ENCODE data around the gene NRAP.

NRAP gene

GRCh38 chr10:113560071-113560470 lies 103.8 kb downstream of the NRAP start:
- H2AFZ ChIP-seq (ENCODE audit: low read length) = no peak overlapping the region
- H3K9ac ChIP-seq (ENCODE audit: low read depth, low read length, poor library complexity, severe bottlenecking) = no peak overlapping the region
- no peak overlapping the region for H3K4me3 ChIP-seq (ENCODE audit: low read length, poor library complexity, severe bottlenecking)
- TF ChIP-seq CTCF (conservative IDR thresholded peaks at IDR 0.05; ENCODE audit: low read length) (no peak), EZH2phosphoT487 (IDR thresholded peaks at IDR 0.05; ENCODE audit: borderline replicate concordance) (no peak)
- no peaks in the 10 kb centered on the region for H3K9me2 ChIP-seq (replicated peaks; ENCODE audit: low read depth, low read length)
- no peaks in the 10 kb centered on the region for H3K27me3 ChIP-seq (ENCODE audit: insufficient read depth, low read length, poor library complexity, severe bottlenecking)
- H3K4me2 ChIP-seq (ENCODE audit: low read depth, low read length, poor library complexity, severe bottlenecking) = no peak overlapping the region
- H3K36me3 ChIP-seq (ENCODE audit: insufficient read depth, low read length) = no peaks in the 10 kb centered on the region
- no peaks in the 10 kb centered on the region for H3F3A ChIP-seq (ENCODE audit: low read depth)
- no peaks in the 10 kb centered on the region for H3K9me3 ChIP-seq (ENCODE audit: insufficient read depth, low read depth, low read length)
- H4K20me1 ChIP-seq (ENCODE audit: insufficient read depth, low read length, poor library complexity, severe bottlenecking) = no peaks in the 10 kb centered on the region
- no peaks in the 10 kb centered on the region for H3K79me2 ChIP-seq (ENCODE audit: insufficient read depth, low read length)
- H3K4me1 ChIP-seq (ENCODE audit: insufficient read depth, low read length, poor library complexity, severe bottlenecking) = peaks cover 6% of the 10 kb centered on the region

GRCh38 chr10:113557903-113558321 lies 105.9 kb downstream of the NRAP start:
- Histone ChIP-seq H3K9ac (ENCODE audit: low read depth, low read length, poor library complexity, severe bottlenecking) (no peak overlapping the region), H3K4me3 (ENCODE audit: low read length, poor library complexity, severe bottlenecking) (no peak overlapping the region), H3K27me3 (ENCODE audit: insufficient read depth, low read length, poor library complexity, severe bottlenecking) (no peaks in the 10 kb centered on the region), H2AFZ (ENCODE audit: low read length) (no peak overlapping the region), H3K9me2 (replicated peaks; ENCODE audit: low read depth, low read length) (no peaks in the 10 kb centered on the region), H3K79me2 (ENCODE audit: insufficient read depth, low read length) (no peaks in the 10 kb centered on the region), H3K4me2 (ENCODE audit: low read depth, low read length, poor library complexity, severe bottlenecking) (no peak overlapping the region), H4K20me1 (ENCODE audit: insufficient read depth, low read length, poor library complexity, severe bottlenecking) (no peaks in the 10 kb centered on the region), H3F3A (ENCODE audit: low read depth) (no peaks in the 10 kb centered on the region), H3K36me3 (ENCODE audit: insufficient read depth, low read length) (no peaks in the 10 kb centered on the region), H3K4me1 (ENCODE audit: insufficient read depth, low read length, poor library complexity, severe bottlenecking) (peaks cover 1% of the 10 kb centered on the region), H3K9me3 (ENCODE audit: insufficient read depth, low read depth, low read length) (no peaks in the 10 kb centered on the region)
- no peak for TF ChIP-seq EZH2phosphoT487 (IDR thresholded peaks at IDR 0.05; ENCODE audit: borderline replicate concordance)
- TF ChIP-seq CTCF (conservative IDR thresholded peaks at IDR 0.05; ENCODE audit: low read length) = no peak

GRCh38 chr10:113557424-113557862 lies 106.4 kb downstream of the NRAP start:
- Histone ChIP-seq H2AFZ (ENCODE audit: low read length) (no peak overlapping the region), H4K20me1 (ENCODE audit: insufficient read depth, low read length, poor library complexity, severe bottlenecking) (no peaks in the 10 kb centered on the region), H3K9ac (ENCODE audit: low read depth, low read length, poor library complexity, severe bottlenecking) (no peak overlapping the region), H3K4me3 (ENCODE audit: low read length, poor library complexity, severe bottlenecking) (no peak overlapping the region), H3K27me3 (ENCODE audit: insufficient read depth, low read length, poor library complexity, severe bottlenecking) (no peaks in the 10 kb centered on the region), H3K9me2 (replicated peaks; ENCODE audit: low read depth, low read length) (no peaks in the 10 kb centered on the region), H3K79me2 (ENCODE audit: insufficient read depth, low read length) (no peaks in the 10 kb centered on the region), H3K9me3 (ENCODE audit: insufficient read depth, low read depth, low read length) (no peaks in the 10 kb centered on the region), H3K36me3 (ENCODE audit: insufficient read depth, low read length) (no peaks in the 10 kb centered on the region), H3K4me1 (ENCODE audit: insufficient read depth, low read length, poor library complexity, severe bottlenecking) (no peaks in the 10 kb centered on the region), H3K4me2 (ENCODE audit: low read depth, low read length, poor library complexity, severe bottlenecking) (no peak overlapping the region), H3F3A (ENCODE audit: low read depth) (no peaks in the 10 kb centered on the region)
- TF ChIP-seq EZH2phosphoT487 (IDR thresholded peaks at IDR 0.05; ENCODE audit: borderline replicate concordance) (no peak), CTCF (conservative IDR thresholded peaks at IDR 0.05; ENCODE audit: low read length) (no peak)
